HEK293 (cell line): ENCODE results near the gene NOL9.

Experiments used
- CTCF ChIA-PET: fragments of 350-600 bp; formaldehyde crosslinking; extraction: SDS; loops from one replicate; lab custom pipeline; 2021; ENCODE audit warnings: antibody characterized with exemption; lab: Yijun Ruan, JAX
- POLR2A ChIA-PET: fragments of 300-600 bp; formaldehyde crosslinking; extraction: SDS; loops from one replicate; lab custom pipeline; 2020; ENCODE audit warnings: antibody characterized with exemption, inconsistent platforms; lab: Yijun Ruan, JAX
- H3K27ac ChIP-seq: fragments of 200-500 bp; sonication (Bioruptor generic); 2 replicates; pipeline ENCODE4 v1.5.1; 2014; ENCODE audit warnings: low read depth, low read length, control low read depth, inconsistent platforms; ENCODE audit errors: extremely low read depth
- H3K36me3 ChIP-seq, 2 experiments: fragments of 200-500 bp in 1 of 2; sonication (Bioruptor generic) in 1 of 2; 1 replicate in 1 of 2; 2 replicates in 1 of 2; pipeline ENCODE4 v1.5.1; 2014 to 2017; ENCODE audit warnings: inconsistent platforms in 2 of 2, low read length in 2 of 2; ENCODE audit not compliant: control insufficient read depth in 2 of 2, insufficient read depth in 1 of 2
- H3K4me1 ChIP-seq: fragments of 200-500 bp; sonication (Bioruptor generic); 2 replicates; pipeline ENCODE4 v1.5.1; 2014; ENCODE audit warnings: mild to moderate bottlenecking, low read length, inconsistent platforms; ENCODE audit not compliant: control insufficient read depth, insufficient read depth
- H3K4me3 ChIP-seq: 2 replicates; pipeline ENCODE4 v1.5.1; 2011; ENCODE audit warnings: low read depth, mild to moderate bottlenecking, control low read depth, low read length, moderate library complexity
- H3K9me3 ChIP-seq: fragments of 200-500 bp; sonication (Bioruptor generic); 2 replicates; pipeline ENCODE4 v1.5.1; 2014; ENCODE audit warnings: low read depth, low read length, inconsistent platforms; ENCODE audit not compliant: control insufficient read depth, insufficient read depth
- BCL11A ChIP-seq: fragments of 450-650 bp; formaldehyde crosslinking; IDR thresholded peaks from 2 replicates; pipeline ENCODE4 v1.5.1; 2016; ENCODE audit warnings: low read depth, missing biosample characterization, missing genetic modification characterization
- GLIS1 ChIP-seq: fragments of 450-650 bp; formaldehyde crosslinking; IDR thresholded peaks from 2 replicates; pipeline ENCODE4 v1.5.1; 2016; ENCODE audit warnings: missing biosample characterization, missing genetic modification characterization
- GLIS2 ChIP-seq: fragments of 450-650 bp; formaldehyde crosslinking; IDR thresholded peaks from 2 replicates; pipeline ENCODE4 v1.5.1; 2016; ENCODE audit warnings: missing biosample characterization, missing genetic modification characterization
- IKZF3 ChIP-seq: fragments of 450-650 bp; IDR thresholded peaks from 2 replicates; pipeline ENCODE4 v1.5.0; 2018; ENCODE audit warnings: missing biosample characterization, mild to moderate bottlenecking, missing genetic modification characterization, moderate library complexity
- INSM2 ChIP-seq: fragments of 450-650 bp; formaldehyde crosslinking; IDR thresholded peaks from 2 replicates; pipeline ENCODE4 v1.5.1; 2016; ENCODE audit warnings: missing biosample characterization, missing genetic modification characterization
- KLF1 ChIP-seq: fragments of 450-650 bp; formaldehyde crosslinking; IDR thresholded peaks from 2 replicates; pipeline ENCODE4 v1.5.1; 2016; ENCODE audit warnings: missing biosample characterization, missing genetic modification characterization
- KLF16 ChIP-seq: fragments of 450-650 bp; formaldehyde crosslinking; IDR thresholded peaks from 2 replicates; pipeline ENCODE4 v1.5.1; 2017; ENCODE audit warnings: missing biosample characterization, missing genetic modification characterization
- MEIS1 ChIP-seq: sonication (generic); formaldehyde crosslinking; IDR thresholded peaks from 2 replicates; pipeline ENCODE4 v1.8.1; 2022; ENCODE audit warnings: missing genetic modification reagents, mild to moderate bottlenecking, borderline replicate concordance
- MZF1 ChIP-seq: fragments of 450-650 bp; formaldehyde crosslinking; IDR thresholded peaks from 2 replicates; pipeline ENCODE4 v1.5.1; 2017; ENCODE audit warnings: missing biosample characterization, missing genetic modification characterization, borderline replicate concordance
- PRDM4 ChIP-seq: fragments of 450-650 bp; formaldehyde crosslinking; IDR thresholded peaks from 2 replicates; pipeline ENCODE4 v1.5.1; 2017; ENCODE audit warnings: missing biosample characterization, missing genetic modification characterization
- PRDM6 ChIP-seq: fragments of 450-650 bp; formaldehyde crosslinking; IDR thresholded peaks from 2 replicates; pipeline ENCODE4 v1.5.1; 2017; ENCODE audit warnings: missing biosample characterization, missing genetic modification characterization
- REST ChIP-seq: fragments of 450-650 bp; formaldehyde crosslinking; IDR thresholded peaks from 2 replicates; pipeline ENCODE4 v1.5.1; 2016; ENCODE audit warnings: missing biosample characterization, missing genetic modification characterization
- SCRT2 ChIP-seq: fragments of 450-650 bp; formaldehyde crosslinking; IDR thresholded peaks from 2 replicates; pipeline ENCODE4 v1.5.1; 2016; ENCODE audit warnings: missing biosample characterization, missing genetic modification characterization
- ZBTB17 ChIP-seq: fragments of 450-650 bp; formaldehyde crosslinking; IDR thresholded peaks from 2 replicates; pipeline ENCODE4 v1.5.1; 2016; ENCODE audit warnings: missing biosample characterization, missing genetic modification characterization
- ZIC2 ChIP-seq: fragments of 450-650 bp; formaldehyde crosslinking; IDR thresholded peaks from 2 replicates; pipeline ENCODE4 v1.5.1; 2016; ENCODE audit warnings: missing biosample characterization, missing genetic modification characterization
- ZNF19 ChIP-seq: fragments of 450-650 bp; formaldehyde crosslinking; IDR thresholded peaks from 2 replicates; pipeline ENCODE4; 2016; ENCODE audit warnings: missing biosample characterization, missing genetic modification characterization, low read depth
- ZNF23 ChIP-seq: fragments of 450-650 bp; formaldehyde crosslinking; IDR thresholded peaks from 2 replicates; pipeline ENCODE4 v1.5.1; 2016; ENCODE audit warnings: missing biosample characterization, missing genetic modification characterization, borderline replicate concordance
- ZNF335 ChIP-seq: fragments of 450-650 bp; formaldehyde crosslinking; conservative IDR thresholded peaks from 2 replicates; pipeline ENCODE4 v1.5.1; 2016; ENCODE audit warnings: missing biosample characterization, missing genetic modification characterization
- ZNF341 ChIP-seq: fragments of 450-650 bp; formaldehyde crosslinking; IDR thresholded peaks from 2 replicates; pipeline ENCODE4; 2016; ENCODE audit warnings: low read depth, missing biosample characterization, missing genetic modification characterization
- ZNF350 ChIP-seq: fragments of 450-650 bp; formaldehyde crosslinking; IDR thresholded peaks from 2 replicates; pipeline ENCODE4 v1.5.0; 2017; ENCODE audit warnings: missing biosample characterization, mild to moderate bottlenecking, missing genetic modification characterization
- ZNF354C ChIP-seq: fragments of 450-650 bp; formaldehyde crosslinking; IDR thresholded peaks from 2 replicates; pipeline ENCODE4 v1.5.1; 2016; ENCODE audit warnings: missing biosample characterization, missing genetic modification characterization, low read depth, borderline replicate concordance
- ZNF426 ChIP-seq: fragments of 450-650 bp; formaldehyde crosslinking; IDR thresholded peaks from 2 replicates; pipeline ENCODE4 v1.5.1; 2017; ENCODE audit warnings: missing biosample characterization, missing genetic modification characterization, mild to moderate bottlenecking, inconsistent platforms, moderate library complexity
- ZNF558 ChIP-seq: fragments of 450-650 bp; formaldehyde crosslinking; IDR thresholded peaks from 2 replicates; pipeline ENCODE4 v1.5.1; 2016; ENCODE audit warnings: missing biosample characterization, missing genetic modification characterization
- ZNF571 ChIP-seq: fragments of 450-650 bp; formaldehyde crosslinking; IDR thresholded peaks from 2 replicates; pipeline ENCODE4 v1.5.0; 2017; ENCODE audit warnings: missing biosample characterization, missing genetic modification characterization
- ZNF670 ChIP-seq: fragments of 450-650 bp; formaldehyde crosslinking; IDR thresholded peaks from 2 replicates; pipeline ENCODE4 v1.5.1; 2016; ENCODE audit warnings: missing biosample characterization, missing genetic modification characterization, low read depth
- ZNF791 ChIP-seq: fragments of 450-650 bp; formaldehyde crosslinking; IDR thresholded peaks from 2 replicates; pipeline ENCODE4 v1.5.1; 2016; ENCODE audit warnings: missing biosample characterization, missing genetic modification characterization
- ZNF792 ChIP-seq: fragments of 450-650 bp; formaldehyde crosslinking; IDR thresholded peaks from 2 replicates; pipeline ENCODE4 v1.5.1; 2016; ENCODE audit warnings: missing biosample characterization, missing genetic modification characterization

Gene NOL9

DNA sequence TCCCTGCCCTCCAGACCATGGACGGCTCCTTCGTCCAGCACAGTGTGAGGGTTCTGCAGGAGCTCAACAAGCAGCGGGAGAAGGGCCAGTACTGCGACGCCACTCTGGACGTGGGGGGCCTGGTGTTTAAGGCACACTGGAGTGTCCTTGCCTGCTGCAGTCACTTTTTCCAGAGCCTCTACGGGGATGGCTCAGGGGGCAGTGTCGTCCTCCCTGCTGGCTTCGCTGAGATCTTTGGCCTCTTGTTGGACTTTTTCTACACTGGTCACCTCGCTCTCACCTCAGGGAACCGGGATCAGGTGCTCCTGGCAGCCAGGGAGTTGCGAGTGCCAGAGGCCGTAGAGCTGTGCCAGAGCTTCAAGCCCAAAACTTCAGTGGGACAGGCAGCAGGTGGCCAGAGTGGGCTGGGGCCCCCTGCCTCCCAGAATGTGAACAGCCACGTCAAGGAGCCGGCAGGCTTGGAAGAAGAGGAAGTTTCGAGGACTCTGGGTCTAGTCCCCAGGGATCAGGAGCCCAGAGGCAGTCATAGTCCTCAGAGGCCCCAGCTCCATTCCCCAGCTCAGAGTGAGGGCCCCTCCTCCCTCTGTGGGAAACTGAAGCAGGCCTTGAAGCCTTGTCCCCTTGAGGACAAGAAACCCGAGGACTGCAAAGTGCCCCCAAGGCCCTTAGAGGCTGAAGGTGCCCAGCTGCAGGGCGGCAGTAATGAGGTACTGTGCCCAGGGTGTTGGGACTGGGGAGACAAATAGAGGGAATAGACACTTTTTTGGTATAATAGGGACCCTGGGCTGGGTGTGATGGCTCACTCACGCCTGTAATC lies 26.5 kb upstream of the NOL9 start:
- peak overlapping the region; percentile 96 for H3K4me3 ChIP-seq
- H3K36me3 ChIP-seq, result peaks cover 0 to 33% of the 10 kb centered on the region in 2 experiments; a peak in 1 of 3 replicates
- no peaks in the 10 kb centered on the region for H3K9me3 ChIP-seq
- CTCF ChIA-PET, result interaction anchor here (0.5 to 1.7 kb wide), 9 partner anchors 10 to 264 kb away, joined by 3 to 7 read pairs (median 5); no protein-coding TSS in a partner anchor
- H3K4me1 ChIP-seq, result peaks cover 9% of the 10 kb centered on the region
- H3K27ac ChIP-seq, result no peak overlapping the region; the same call in 1 of the 2 replicates
- POLR2A ChIA-PET, result interaction anchor here (0.7 to 2.7 kb wide), 9 partner anchors 8 to 287 kb away, joined by 3 to 25 read pairs (median 10); partner anchors contain the start of genes KLHL21, NOL9, PHF13 and TAS1R1
- TF ChIP-seq ZNF23 (tag by site-specific recombination) (no peak), ZNF791 (tag by site-specific recombination) (no peak), SCRT2 (tag by site-specific recombination) (peak; percentile 86), ZNF350 (no peak), MEIS1 (no peak), PRDM6 (tag by site-specific recombination) (no peak), GLIS1 (tag by site-specific recombination) (peak; percentile 35), ZNF558 (tag by site-specific recombination) (no peak), ZNF335 (tag by site-specific recombination) (peak; percentile 90), ZNF670 (no peak), ZNF19 (tag by site-specific recombination) (no peak), ZIC2 (tag by site-specific recombination) (peak; percentile 77), KLF16 (no peak), KLF1 (tag by site-specific recombination) (no peak), PRDM4 (tag by site-specific recombination) (peak; percentile 98), REST (tag by site-specific recombination) (no peak), ZNF571 (tag by site-specific recombination) (no peak), MZF1 (tag by site-specific recombination) (no peak), ZNF354C (tag by site-specific recombination) (no peak), ZNF426 (no peak), ZBTB17 (peak; percentile 23; the same call in 1 of the 2 replicates), IKZF3 (tag by site-specific recombination) (no peak), INSM2 (tag by site-specific recombination) (no peak), GLIS2 (tag by site-specific recombination) (peak; percentile 3; the same call in 1 of the 2 replicates), ZNF341 (tag by site-specific recombination) (peak; percentile 14; the same call in 1 of the 2 replicates), BCL11A (tag by site-specific recombination) (no peak), ZNF792 (no peak)
